ENCODE measurements around the gene ZNF629.
"Not testable (repeated sequence)": the region's sequence is repeated elsewhere in the genome, so short reads cannot be mapped to it uniquely, and the experiment has no call there.

ZNF629 gene

GRCh38 chr16:30786936-30787612 is at the start of gene ZNF629:
ZNF629 (minus strand) TSS chr16:30787205; CDS start chr16:30784482, 2,723 bp downstream.
- H3K36me3 ChIP-seq (ENCODE audit: control insufficient read depth, insufficient read depth, low read length, severe bottlenecking) = peaks cover 17% of the 10 kb centered on the region
- H3K4me3 ChIP-seq (ENCODE audit: low read length) = peak within 1 kb of the TSS; percentile 93
- H3K9me3 ChIP-seq (ENCODE audit: control insufficient read depth, low read length) = no peaks in the 10 kb centered on the region
- DNase-seq (ENCODE audit: low read depth) = peak; percentile 80
- H3K27me3 ChIP-seq (replicated peaks; ENCODE audit: control insufficient read depth, insufficient read depth, low read length) = no peaks in the 10 kb centered on the region
- H3K9ac ChIP-seq (ENCODE audit: low read length) = peak within 1 kb of the TSS; percentile 97
- H3K4me1 ChIP-seq (ENCODE audit: control insufficient read depth, insufficient read depth, low read length) = peaks cover 19% of the 10 kb centered on the region

- no peak for DNase-seq (ENCODE audit: low read depth)
- Histone ChIP-seq H3K27me3 (replicated peaks; ENCODE audit: control insufficient read depth, insufficient read depth, low read length) (peaks cover 2% of the 10 kb centered on the region), H3K4me3 (ENCODE audit: low read length) (no peak overlapping the region), H3K9me3 (ENCODE audit: control insufficient read depth, low read length) (no peaks in the 10 kb centered on the region), H3K36me3 (ENCODE audit: control insufficient read depth, insufficient read depth, low read length, severe bottlenecking) (no peaks in the 10 kb centered on the region), H3K4me1 (ENCODE audit: control insufficient read depth, insufficient read depth, low read length) (no peaks in the 10 kb centered on the region), H3K9ac (ENCODE audit: low read length) (no peak overlapping the region)
These were observed 47.2 kb upstream of the ZNF629 start for GRCh38 chr16:30834130-30834740.

- no peaks in the 10 kb centered on the region for H3K36me3 ChIP-seq (ENCODE audit: control insufficient read depth, insufficient read depth, low read length, severe bottlenecking)
- peaks cover 7% of the 10 kb centered on the region for H3K27me3 ChIP-seq (replicated peaks; ENCODE audit: control insufficient read depth, insufficient read depth, low read length)
- H3K4me3 ChIP-seq (ENCODE audit: low read length) = no peak overlapping the region
- H3K9ac ChIP-seq (ENCODE audit: low read length) = no peak overlapping the region
- no peaks in the 10 kb centered on the region for H3K4me1 ChIP-seq (ENCODE audit: control insufficient read depth, insufficient read depth, low read length)
- H3K9me3 ChIP-seq (ENCODE audit: control insufficient read depth, low read length) = no peaks in the 10 kb centered on the region
- no peak for DNase-seq (ENCODE audit: low read depth)
These were observed 43.0 kb upstream of the ZNF629 start for GRCh38 chr16:30830072-30830417.

GRCh38 chr16:30829130-30830071 is 42.4 kb upstream of the ZNF629 start:
- no peak overlapping the region for H3K4me3 ChIP-seq (ENCODE audit: low read length)
- H3K27me3 ChIP-seq (replicated peaks; ENCODE audit: control insufficient read depth, insufficient read depth, low read length) = peaks cover 7% of the 10 kb centered on the region
- no peaks in the 10 kb centered on the region for H3K36me3 ChIP-seq (ENCODE audit: control insufficient read depth, insufficient read depth, low read length, severe bottlenecking)
- H3K4me1 ChIP-seq (ENCODE audit: control insufficient read depth, insufficient read depth, low read length) = no peaks in the 10 kb centered on the region
- no peaks in the 10 kb centered on the region for H3K9me3 ChIP-seq (ENCODE audit: control insufficient read depth, low read length)
- no peak for DNase-seq (ENCODE audit: low read depth)
- H3K9ac ChIP-seq (ENCODE audit: low read length) = no peak overlapping the region

GRCh38 chr16:30821891-30822290 is 34.9 kb upstream of the ZNF629 start:
- H3K27me3 ChIP-seq (replicated peaks; ENCODE audit: control insufficient read depth, insufficient read depth, low read length) = peaks cover 7% of the 10 kb centered on the region
- DNase-seq (ENCODE audit: low read depth) = no peak
- no peaks in the 10 kb centered on the region for H3K4me1 ChIP-seq (ENCODE audit: control insufficient read depth, insufficient read depth, low read length)
- no peak overlapping the region for H3K9ac ChIP-seq (ENCODE audit: low read length)
- no peaks in the 10 kb centered on the region for H3K9me3 ChIP-seq (ENCODE audit: control insufficient read depth, low read length)
- no peak overlapping the region for H3K4me3 ChIP-seq (ENCODE audit: low read length)
- no peaks in the 10 kb centered on the region for H3K36me3 ChIP-seq (ENCODE audit: control insufficient read depth, insufficient read depth, low read length, severe bottlenecking)

- H3K9me3 ChIP-seq (ENCODE audit: control insufficient read depth, low read length); DNase-seq (ENCODE audit: low read depth); H3K27me3 ChIP-seq (replicated peaks; ENCODE audit: control insufficient read depth, insufficient read depth, low read length); H3K4me1 ChIP-seq (ENCODE audit: control insufficient read depth, insufficient read depth, low read length); H3K9ac ChIP-seq (ENCODE audit: low read length); H3K36me3 ChIP-seq (ENCODE audit: control insufficient read depth, insufficient read depth, low read length, severe bottlenecking); H3K4me3 ChIP-seq (ENCODE audit: low read length): not testable (repeated sequence)
These were observed 34.4 kb upstream of the ZNF629 start for GRCh38 chr16:30821441-30821840.

- Histone ChIP-seq H3K9me3 (ENCODE audit: control insufficient read depth, low read length) (no peaks in the 10 kb centered on the region), H3K4me3 (ENCODE audit: low read length) (no peak overlapping the region), H3K9ac (ENCODE audit: low read length) (no peak overlapping the region), H3K27me3 (replicated peaks; ENCODE audit: control insufficient read depth, insufficient read depth, low read length) (peaks cover 5% of the 10 kb centered on the region), H3K36me3 (ENCODE audit: control insufficient read depth, insufficient read depth, low read length, severe bottlenecking) (no peaks in the 10 kb centered on the region), H3K4me1 (ENCODE audit: control insufficient read depth, insufficient read depth, low read length) (no peaks in the 10 kb centered on the region)
- DNase-seq (ENCODE audit: low read depth) = no peak
These were observed 34.0 kb upstream of the ZNF629 start for GRCh38 chr16:30820952-30821421.

GRCh38 chr16:30816769-30817168 is 29.8 kb upstream of the ZNF629 start:
- Histone ChIP-seq H3K4me3 (ENCODE audit: low read length) (no peak overlapping the region), H3K9ac (ENCODE audit: low read length) (no peak overlapping the region), H3K27me3 (replicated peaks; ENCODE audit: control insufficient read depth, insufficient read depth, low read length) (peaks cover 3% of the 10 kb centered on the region)

GRCh38 chr16:30813821-30814189 is 26.8 kb upstream of the ZNF629 start:
- DNase-seq (ENCODE audit: low read depth) = no peak
- H3K9me3 ChIP-seq (ENCODE audit: control insufficient read depth, low read length) = no peaks in the 10 kb centered on the region
- peak overlapping the region; percentile 79 for H3K4me3 ChIP-seq (ENCODE audit: low read length)
- H3K9ac ChIP-seq (ENCODE audit: low read length) = peak overlapping the region; percentile 88
- peaks cover 12% of the 10 kb centered on the region for H3K4me1 ChIP-seq (ENCODE audit: control insufficient read depth, insufficient read depth, low read length)
- no peaks in the 10 kb centered on the region for H3K36me3 ChIP-seq (ENCODE audit: control insufficient read depth, insufficient read depth, low read length, severe bottlenecking)
- no peaks in the 10 kb centered on the region for H3K27me3 ChIP-seq (replicated peaks; ENCODE audit: control insufficient read depth, insufficient read depth, low read length)

More at GRCh38 chr16:30816769-30817168, 29.8 kb upstream of the ZNF629 start:
- no peaks in the 10 kb centered on the region for H3K36me3 ChIP-seq (ENCODE audit: control insufficient read depth, insufficient read depth, low read length, severe bottlenecking)
- DNase-seq (ENCODE audit: low read depth) = no peak
- no peaks in the 10 kb centered on the region for H3K9me3 ChIP-seq (ENCODE audit: control insufficient read depth, low read length)
- H3K4me1 ChIP-seq (ENCODE audit: control insufficient read depth, insufficient read depth, low read length) = peaks cover 12% of the 10 kb centered on the region

GRCh38 chr16:30809675-30810074 is 22.7 kb upstream of the ZNF629 start:
- H3K4me1 ChIP-seq (ENCODE audit: control insufficient read depth, insufficient read depth, low read length) = peaks cover 22% of the 10 kb centered on the region
- not testable (repeated sequence) for H3K36me3 ChIP-seq (ENCODE audit: control insufficient read depth, insufficient read depth, low read length, severe bottlenecking); H3K9me3 ChIP-seq (ENCODE audit: control insufficient read depth, low read length); H3K4me3 ChIP-seq (ENCODE audit: low read length); H3K9ac ChIP-seq (ENCODE audit: low read length); H3K27me3 ChIP-seq (replicated peaks; ENCODE audit: control insufficient read depth, insufficient read depth, low read length); DNase-seq (ENCODE audit: low read depth)

- H3K4me3 ChIP-seq (ENCODE audit: low read length); H3K27me3 ChIP-seq (replicated peaks; ENCODE audit: control insufficient read depth, insufficient read depth, low read length); H3K9me3 ChIP-seq (ENCODE audit: control insufficient read depth, low read length); H3K36me3 ChIP-seq (ENCODE audit: control insufficient read depth, insufficient read depth, low read length, severe bottlenecking); H3K9ac ChIP-seq (ENCODE audit: low read length); DNase-seq (ENCODE audit: low read depth): not testable (repeated sequence)
- peaks cover 20% of the 10 kb centered on the region for H3K4me1 ChIP-seq (ENCODE audit: control insufficient read depth, insufficient read depth, low read length)
These were observed 22.0 kb upstream of the ZNF629 start for GRCh38 chr16:30808890-30809426.
